H1 (cell line): ENCODE measurements around the gene CASK.

Experiments used
- EZH2 ChIP-seq: fragments of 200-600 bp; sonication (generic); IDR thresholded peaks from 2 replicates; pipeline ENCODE4 v1.7.1; 2012; ENCODE audit warnings: low read depth, mild to moderate bottlenecking, moderate library complexity, low read length, inconsistent platforms; ENCODE audit not compliant: severe bottlenecking
- POLR2AphosphoS5 ChIP-seq: IDR thresholded peaks from 2 replicates; pipeline ENCODE4 v1.6.1; 2011; ENCODE audit warnings: low read depth, low read length
- RAD21 ChIP-seq, 2 experiments: IDR thresholded peaks in 1 of 2; conservative IDR thresholded peaks in 1 of 2; 2 replicates each; pipeline ENCODE4 v1.6.1; 2011; ENCODE audit warnings: low read depth in 2 of 2, low read length in 2 of 2, improper control_type of control experiment in 1 of 2, inconsistent platforms in 1 of 2, mild to moderate bottlenecking in 1 of 2, moderate library complexity in 1 of 2
- RFX5 ChIP-seq: IDR thresholded peaks from 2 replicates; pipeline ENCODE4 v1.6.1; 2011; ENCODE audit warnings: low read depth, low read length, improper control_type of control experiment, borderline replicate concordance
- TF ChIP-seq, protein P1 (sequence below), 3 experiments: IDR thresholded peaks; 1 replicate in 2 of 3; 2 replicates in 1 of 3; pipeline versions ENCODE4 v1.5.1 to v1.6.1; 2011; ENCODE audit warnings: low read length in 3 of 3, mild to moderate bottlenecking in 3 of 3, inconsistent platforms in 2 of 3, low read depth in 1 of 3, moderate library complexity in 1 of 3; ENCODE audit not compliant: insufficient read depth in 1 of 3; ENCODE audit errors: control extremely low read depth in 1 of 3

DNA sequence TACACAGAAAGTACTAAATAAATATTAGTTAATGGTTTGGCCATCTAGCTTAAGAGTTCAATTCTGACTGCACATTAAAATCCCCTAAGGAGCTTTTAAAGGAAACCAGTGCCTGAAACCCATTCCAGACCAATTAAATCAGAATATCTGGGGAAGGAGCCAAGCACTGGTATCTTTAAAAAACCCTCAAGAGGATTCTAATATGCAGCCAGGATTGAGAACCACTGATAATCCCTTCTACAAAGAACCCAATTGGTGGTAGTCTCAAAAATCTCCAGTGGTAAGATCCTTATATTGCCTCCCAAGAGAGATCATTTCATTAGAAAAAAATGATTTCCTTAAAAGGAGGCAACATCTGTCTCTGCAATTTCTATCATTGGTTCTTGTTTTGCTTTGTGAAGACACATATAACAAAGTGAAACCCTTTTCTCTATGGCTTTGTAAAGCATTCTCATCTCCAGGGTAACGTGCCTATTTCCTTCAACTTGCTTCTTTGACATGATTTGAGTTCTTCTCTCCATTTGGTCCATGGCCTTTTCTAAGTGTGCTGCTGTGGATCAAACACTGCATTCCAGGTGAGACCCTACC is 231.1 kb downstream of the CASK start:
- TF ChIP-seq RAD21 (IDR thresholded peaks at IDR 0.05 in 1 of 2, conservative IDR thresholded peaks at IDR 0.05 in 1 of 2; ENCODE audit: low read depth in 2 of 2, low read length in 2 of 2) (no peak), RFX5 (no peak), EZH2 (no peak), POLR2AphosphoS5 (no peak)
- TF ChIP-seq, protein P1, sequence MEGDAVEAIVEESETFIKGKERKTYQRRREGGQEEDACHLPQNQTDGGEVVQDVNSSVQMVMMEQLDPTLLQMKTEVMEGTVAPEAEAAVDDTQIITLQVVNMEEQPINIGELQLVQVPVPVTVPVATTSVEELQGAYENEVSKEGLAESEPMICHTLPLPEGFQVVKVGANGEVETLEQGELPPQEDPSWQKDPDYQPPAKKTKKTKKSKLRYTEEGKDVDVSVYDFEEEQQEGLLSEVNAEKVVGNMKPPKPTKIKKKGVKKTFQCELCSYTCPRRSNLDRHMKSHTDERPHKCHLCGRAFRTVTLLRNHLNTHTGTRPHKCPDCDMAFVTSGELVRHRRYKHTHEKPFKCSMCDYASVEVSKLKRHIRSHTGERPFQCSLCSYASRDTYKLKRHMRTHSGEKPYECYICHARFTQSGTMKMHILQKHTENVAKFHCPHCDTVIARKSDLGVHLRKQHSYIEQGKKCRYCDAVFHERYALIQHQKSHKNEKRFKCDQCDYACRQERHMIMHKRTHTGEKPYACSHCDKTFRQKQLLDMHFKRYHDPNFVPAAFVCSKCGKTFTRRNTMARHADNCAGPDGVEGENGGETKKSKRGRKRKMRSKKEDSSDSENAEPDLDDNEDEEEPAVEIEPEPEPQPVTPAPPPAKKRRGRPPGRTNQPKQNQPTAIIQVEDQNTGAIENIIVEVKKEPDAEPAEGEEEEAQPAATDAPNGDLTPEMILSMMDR (IDR thresholded peaks at IDR 0.05; ENCODE audit: control extremely low read depth in 1 of 3, insufficient read depth in 1 of 3, low read depth in 1 of 3, low read length in 3 of 3) = no peak
